ENCODE results near the gene ALPI. TPM values are rescaled to one million over a fixed set of nuclear protein-coding genes. Genes with fewer than 3 reads are reported as not detected.

ALPI gene
- total and polyA plus RNA-seq, 9 of the 15 experiments (the other 6 are each of a cell fraction or from before 2014, with no cell fraction given), result not detected

GRCh38 chr2:232415138-232415690, 40.7 kb upstream of the ALPI start:
- FAIRE-seq (no peak), ATAC-seq (no peak), DNase-seq (ENCODE audit: extremely low read depth in 1 of 4, low spot score in 3 of 4) (no peak)
- Histone ChIP-seq H3K79me2 (ENCODE audit: control insufficient read depth, insufficient read depth, low read length) (no peaks in the 10 kb centered on the region), H3K4me1 (replicated peaks in 1 of 2; ENCODE audit: control insufficient read depth in 2 of 2, insufficient read depth in 2 of 2, low read length in 2 of 2) (peaks cover 0 to 9% of the 10 kb centered on the region in 2 experiments; a peak in 2 of 5 replicates), H3K9me3 (replicated peaks; ENCODE audit: control insufficient read depth, insufficient read depth, low read depth, low read length) (no peaks in the 10 kb centered on the region), H3K4me3 (no peak overlapping the region), H3K27ac (ENCODE audit: extremely low read depth, low read depth, low read length) (no peak overlapping the region), H3K27me3 (ENCODE audit: control insufficient read depth in 2 of 2, insufficient read depth in 2 of 2, low read length in 2 of 2) (peaks cover 0 to 37% of the 10 kb centered on the region in 2 experiments; a peak in 3 of 5 replicates), H3K36me3 (ENCODE audit: control insufficient read depth, insufficient read depth, low read length) (no peaks in the 10 kb centered on the region), H3K4me2 (ENCODE audit: insufficient read depth, low read length) (no peak overlapping the region), H3K9me1 (ENCODE audit: control insufficient read depth, insufficient read depth, low read length) (no peaks in the 10 kb centered on the region), H2AFZ (ENCODE audit: low read depth, low read length) (no peak overlapping the region), H3K9ac (ENCODE audit: insufficient read depth in 1 of 2, low read depth in 2 of 2, low read length in 2 of 2) (no peak overlapping the region), H4K20me1 (replicated peaks; ENCODE audit: control insufficient read depth, insufficient read depth, low read length) (no peaks in the 10 kb centered on the region)
- TF ChIP-seq EWSR1 (IDR thresholded peaks at IDR 0.05; ENCODE audit: borderline replicate concordance, low read depth, partially characterized antibody), result no peak
- no peak for TF ChIP-seq ZKSCAN8 (CRISPR knock-in tag; IDR thresholded peaks at IDR 0.05)
- no peak for TF ChIP-seq ETV1 (tag; conservative IDR thresholded peaks at IDR 0.05; ENCODE audit: low read depth)
- no peak for TF ChIP-seq GABPB1 (CRISPR knock-in tag; IDR thresholded peaks at IDR 0.05)
- TF ChIP-seq NCOA1 (IDR thresholded peaks at IDR 0.05; ENCODE audit: low read depth), result no peak
- no peak for TF ChIP-seq HNRNPK (IDR thresholded peaks at IDR 0.05; ENCODE audit: low read depth, low read length, poor library complexity, severe bottlenecking)
- no peak for TF ChIP-seq DACH1 (IDR thresholded peaks at IDR 0.05; ENCODE audit: partially characterized antibody)
- TF ChIP-seq ZNF717 (CRISPR knock-in tag; IDR thresholded peaks at IDR 0.05), result no peak
- TF ChIP-seq OTX1 (CRISPR knock-in tag; IDR thresholded peaks at IDR 0.05), result no peak
- no peak for TF ChIP-seq BCOR (IDR thresholded peaks at IDR 0.05)
- no peak for TF ChIP-seq TAF9B (IDR thresholded peaks at IDR 0.05; ENCODE audit: partially characterized antibody)
- TF ChIP-seq ZNF174 (CRISPR knock-in tag; IDR thresholded peaks at IDR 0.05), result no peak
- no peak for TF ChIP-seq HDAC6 (IDR thresholded peaks at IDR 0.05; ENCODE audit: low read depth, low read length)
- TF ChIP-seq SNRNP70 (optimal IDR thresholded peaks at IDR 0.05; ENCODE audit: low read depth, low read length), result no peak
- TF ChIP-seq NR1H2 (CRISPR knock-in tag; IDR thresholded peaks at IDR 0.05), result no peak
- TF ChIP-seq PREB (CRISPR knock-in tag; IDR thresholded peaks at IDR 0.05), result no peak
- TF ChIP-seq ZNF146 (CRISPR knock-in tag; IDR thresholded peaks at IDR 0.05; ENCODE audit: unreplicated experiment), result no peak
- no peak for TF ChIP-seq POLR2G (IDR thresholded peaks at IDR 0.05; ENCODE audit: low read depth, low read length)
- TF ChIP-seq ZNF561 (CRISPR knock-in tag; conservative IDR thresholded peaks at IDR 0.05), result no peak
- BruUV-seq (replicated peaks), result no TSS peak
- 0% methylated on average over 7 of the region's 8 CpGs for WGBS (ENCODE audit: insufficient coverage, low coverage, missing lambda C conversion rate)
- in situ Hi-C loops (cut with MboI) (no loop called here), intact Hi-C loops (cut with micrococcal nuclease) (no loop called here)
- CTCF ChIA-PET (ENCODE audit: low intra/inter-chr PET ratio), result no interaction called here
- POLR2A ChIA-PET, result interaction anchor here (0.7 kb wide), 1 partner anchor 76 kb away, joined by 3 read pairs; no protein-coding TSS in a partner anchor

All from K562 (cell line).